SH-SY5Y (cell line): ENCODE measurements around the gene ZIK1.

Experiments
- GATA2 ChIP-seq: IDR thresholded peaks from 2 replicates; pipeline ENCODE4 v1.6.1; 2011; ENCODE audit warnings: mild to moderate bottlenecking, low read depth, low read length
- GATA3 ChIP-seq: IDR thresholded peaks from 2 replicates; pipeline ENCODE4 v1.6.1; 2011; ENCODE audit warnings: low read depth, mild to moderate bottlenecking, low read length, moderate library complexity

Gene ZIK1

DNA sequence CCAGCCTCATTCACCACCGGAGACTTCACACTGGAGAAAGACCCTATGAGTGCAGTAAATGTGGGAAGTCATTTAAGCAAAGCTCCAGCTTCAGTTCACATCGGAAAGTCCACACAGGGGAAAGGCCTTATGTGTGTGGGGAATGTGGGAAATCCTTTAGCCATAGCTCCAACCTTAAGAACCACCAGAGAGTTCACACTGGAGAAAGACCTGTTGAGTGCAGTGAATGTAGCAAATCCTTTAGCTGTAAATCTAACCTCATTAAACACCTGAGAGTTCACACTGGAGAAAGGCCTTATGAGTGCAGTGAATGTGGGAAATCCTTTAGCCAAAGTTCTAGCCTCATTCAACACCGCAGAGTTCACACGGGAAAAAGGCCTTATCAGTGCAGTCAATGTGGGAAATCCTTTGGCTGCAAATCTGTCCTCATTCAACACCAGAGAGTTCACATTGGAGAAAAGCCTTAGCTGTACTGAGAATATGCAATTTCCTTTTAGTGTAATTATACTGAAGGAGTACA, 57.8 kb downstream of the ZIK1 start:
- TF ChIP-seq GATA2 (no peak), GATA3 (no peak)

GRCh38 chr19:57642396-57643046, 58.6 kb downstream of the ZIK1 start:
- TF ChIP-seq GATA2, result no peak
- no peak for TF ChIP-seq GATA3
